ENCODE measurements around the gene MCF2L2. TPM values are rescaled to one million over a fixed set of nuclear protein-coding genes. Genes with fewer than 3 reads are reported as not detected.

Gene MCF2L2
- polyA plus RNA-seq, 1 experiment = not detected

GRCh38 chr3:183149915-183150750 is 278.3 kb downstream of the MCF2L2 start:
- ChIA-PET CTCF (interaction anchor here (0.7 kb wide), 1 partner anchor 13 kb away, joined by 6 read pairs; the partner anchor contains the start of gene LAMP3), POLR2A (interaction anchor here (0.7 kb wide), 1 partner anchor 29 kb away, joined by 12 read pairs; no protein-coding TSS in a partner anchor)
- TF ChIP-seq CTCF (IDR thresholded peaks at IDR 0.05; ENCODE audit: low read depth, low read length) = no peak
- no peak overlapping the region for H3K27ac ChIP-seq (ENCODE audit: low read depth, low read length)
- no peaks in the 10 kb centered on the region for H3K9me3 ChIP-seq (ENCODE audit: control insufficient read depth, insufficient read depth, low read length)
- peaks cover 15% of the 10 kb centered on the region for H3K27me3 ChIP-seq (ENCODE audit: control insufficient read depth, insufficient read depth, low read length)
- no peak overlapping the region for H3K4me3 ChIP-seq (ENCODE audit: low read depth, low read length)
- DNase-seq (ENCODE audit: low read depth, low spot score) = no peak

GRCh38 chr3:183148056-183148455 is 280.4 kb downstream of the MCF2L2 start:
- CTCF ChIA-PET = interaction anchor here (0.6 kb wide), 1 partner anchor 31 kb away, joined by 6 read pairs; no protein-coding TSS in a partner anchor
- H3K9me3 ChIP-seq (ENCODE audit: control insufficient read depth, insufficient read depth, low read length) = no peaks in the 10 kb centered on the region
- POLR2A ChIA-PET = no interaction called here
- DNase-seq (ENCODE audit: low read depth, low spot score) = peak; percentile 32
- H3K27ac ChIP-seq (ENCODE audit: low read depth, low read length) = no peak overlapping the region
- peaks cover 17% of the 10 kb centered on the region for H3K27me3 ChIP-seq (ENCODE audit: control insufficient read depth, insufficient read depth, low read length)
- H3K4me3 ChIP-seq (ENCODE audit: low read depth, low read length) = no peak overlapping the region
- TF ChIP-seq CTCF (IDR thresholded peaks at IDR 0.05; ENCODE audit: low read depth, low read length) = no peak

GRCh38 chr3:183144363-183144762 is 284.1 kb downstream of the MCF2L2 start:
- no peaks in the 10 kb centered on the region for H3K9me3 ChIP-seq (ENCODE audit: control insufficient read depth, insufficient read depth, low read length)
- no peak overlapping the region for H3K27ac ChIP-seq (ENCODE audit: low read depth, low read length)
- CTCF ChIA-PET = interaction anchor here (1.3 kb wide), 1 partner anchor 40 kb away, joined by 3 read pairs; no protein-coding TSS in a partner anchor
- no peak for DNase-seq (ENCODE audit: low read depth, low spot score)
- TF ChIP-seq CTCF (IDR thresholded peaks at IDR 0.05; ENCODE audit: low read depth, low read length) = no peak
- H3K27me3 ChIP-seq (ENCODE audit: control insufficient read depth, insufficient read depth, low read length) = peaks cover 7% of the 10 kb centered on the region
- H3K4me3 ChIP-seq (ENCODE audit: low read depth, low read length) = no peak overlapping the region
- POLR2A ChIA-PET = no interaction called here

- Histone ChIP-seq H3K27ac (ENCODE audit: low read depth, low read length) (no peak overlapping the region), H3K27me3 (ENCODE audit: control insufficient read depth, insufficient read depth, low read length) (peaks cover 7% of the 10 kb centered on the region), H3K9me3 (ENCODE audit: control insufficient read depth, insufficient read depth, low read length) (no peaks in the 10 kb centered on the region), H3K4me3 (ENCODE audit: low read depth, low read length) (no peak overlapping the region)
- ChIA-PET POLR2A (no interaction called here), CTCF (interaction anchor here (1.2 kb wide), 1 partner anchor 43 kb away, joined by 4 read pairs; no protein-coding TSS in a partner anchor)
- DNase-seq (ENCODE audit: low read depth, low spot score) = no peak
- no peak for TF ChIP-seq CTCF (IDR thresholded peaks at IDR 0.05; ENCODE audit: low read depth, low read length)
Observed at GRCh38 chr3:183142199-183142598, 286.2 kb downstream of the MCF2L2 start.

- Histone ChIP-seq H3K27ac (ENCODE audit: low read depth, low read length) (no peak overlapping the region), H3K27me3 (ENCODE audit: control insufficient read depth, insufficient read depth, low read length) (peaks cover 8% of the 10 kb centered on the region), H3K4me3 (ENCODE audit: low read depth, low read length) (no peak overlapping the region), H3K9me3 (ENCODE audit: control insufficient read depth, insufficient read depth, low read length) (no peaks in the 10 kb centered on the region; the same call in 1 of the 2 replicates)
- no peak for TF ChIP-seq CTCF (IDR thresholded peaks at IDR 0.05; ENCODE audit: low read depth, low read length)
- DNase-seq (ENCODE audit: low read depth, low spot score) = no peak
- ChIA-PET CTCF (no interaction called here), POLR2A (no interaction called here)
Observed at GRCh38 chr3:183134844-183135243, 293.6 kb downstream of the MCF2L2 start.

Measured in AG04450 (cell line).